CD4-positive, CD25-positive, alpha-beta regulatory T cell (primary cell): ENCODE results near the gene GNAT1. TPM values are rescaled to one million over a fixed set of nuclear protein-coding genes. Genes with fewer than 3 reads are reported as not detected.
A peak's percentile ranks its signal among the peaks of the same experiment; 100 is the strongest.

Experiments
- ATAC-seq, 2 donors: fragments of 150-1000 bp; cut with Tn5 transposase; one replicate each; pipeline ENCODE4 v1.10.0; 2021; ENCODE audit warnings: low read depth in 2 of 2, moderate number of reproducible peaks in 2 of 2, moderate library complexity in 1 of 2
- DNase-seq, 3 donors: peaks; one replicate each; pipeline versions ENCODE4 v3.0.0 to v3.0.0-alpha.2; 2012 to 2022; ENCODE audit warnings: mixed read lengths in 1 of 3
- H3K27ac ChIP-seq: one replicate; pipeline ENCODE4 v1.7.0; 2013; ENCODE audit warnings: mild to moderate bottlenecking, low read length; ENCODE audit not compliant: insufficient read depth, poor library complexity, severe bottlenecking
- H3K27me3 ChIP-seq: one replicate; pipeline ENCODE4 v1.7.0; 2013; ENCODE audit warnings: low read length; ENCODE audit not compliant: control insufficient read depth, insufficient read depth
- H3K36me3 ChIP-seq: one replicate; pipeline ENCODE4 v1.7.0; 2013; ENCODE audit warnings: mild to moderate bottlenecking, low read length, moderate library complexity; ENCODE audit not compliant: control insufficient read depth, insufficient read depth
- H3K4me1 ChIP-seq: 2 replicates; pipeline ENCODE4 v1.7.0; 2013; ENCODE audit warnings: mild to moderate bottlenecking, low read length; ENCODE audit not compliant: insufficient read depth, control insufficient read depth, poor library complexity, severe bottlenecking
- H3K4me3 ChIP-seq: one replicate; pipeline ENCODE4 v1.7.0; 2013; ENCODE audit warnings: low read depth, mild to moderate bottlenecking, low read length, moderate library complexity
- H3K9me3 ChIP-seq, 2 experiments: 1 replicate in 1 of 2; 2 replicates in 1 of 2; pipeline ENCODE4 v1.7.0; 2013; ENCODE audit warnings: low read length in 2 of 2, mild to moderate bottlenecking in 1 of 2, moderate library complexity in 1 of 2; ENCODE audit not compliant: control insufficient read depth in 2 of 2
- H3K27ac Mint-ChIP-seq, 3 donors: one replicate each; pipeline ENCODE4 v1.8.0; 2020 to 2022; ENCODE audit warnings: mild to moderate bottlenecking in 3 of 3, mixed read lengths in 3 of 3, moderate library complexity in 2 of 3
- H3K27me3 Mint-ChIP-seq: one replicate; pipeline ENCODE4 v1.8.0; 2022; ENCODE audit warnings: mild to moderate bottlenecking, mixed read lengths
- H3K36me3 Mint-ChIP-seq: one replicate; pipeline ENCODE4 v1.8.0; 2020; ENCODE audit warnings: mixed read lengths
- H3K4me1 Mint-ChIP-seq, 4 donors: one replicate each; pipeline ENCODE4 v1.8.0; 2020 to 2022; ENCODE audit warnings: mixed read lengths in 4 of 4, mild to moderate bottlenecking in 1 of 4
- H3K4me3 Mint-ChIP-seq, 4 donors: one replicate each; pipeline ENCODE4 v1.8.0; 2020 to 2022; ENCODE audit warnings: mild to moderate bottlenecking in 4 of 4, mixed read lengths in 4 of 4, moderate library complexity in 3 of 4
- H3K9me3 Mint-ChIP-seq, 7 donors: one replicate each; pipeline ENCODE4 v1.8.0; 2020 to 2022; ENCODE audit warnings: mixed read lengths in 7 of 7, mild to moderate bottlenecking in 3 of 7, moderate library complexity in 2 of 7
- polyA plus RNA-seq, 4 donors: library from polyadenylated mRNA; unstranded; fragments of 300-500 nt; fragmentation: Illumina TruSeq; gene quantifications; one replicate each; pipeline ENCODE4 v1.2.3, GENCODE V29; 2021
- total RNA-seq: library from RNA; stranded (reverse); gene quantifications from one replicate; pipeline ENCODE4 v1.2.3, GENCODE V29; 2022

Gene GNAT1
- total and polyA plus RNA-seq, 5 donors from 2014 or later: not detected

DNA sequence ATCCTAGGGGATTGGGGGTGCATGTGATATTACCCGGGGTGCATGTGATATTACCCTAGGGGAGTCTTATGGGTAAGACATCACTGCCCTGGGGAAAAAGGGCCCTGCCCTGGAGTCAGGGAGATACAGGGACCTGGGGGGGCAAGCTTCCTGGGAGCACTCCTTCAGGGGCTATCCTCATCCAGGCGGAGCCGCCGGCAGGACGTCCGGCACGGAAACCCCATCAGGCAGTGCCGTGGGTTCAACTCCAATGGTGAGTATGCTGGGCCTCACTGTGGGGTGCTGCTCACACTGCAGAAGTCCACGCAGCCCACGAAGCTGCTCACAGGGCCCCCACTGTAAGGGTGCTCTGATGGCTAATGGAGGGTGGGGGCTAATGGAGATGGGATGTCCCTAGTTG lies 5.3 kb upstream of the GNAT1 start:
- H3K4me1 ChIP-seq: no peaks in the 10 kb centered on the region
- peaks cover 4% of the 10 kb centered on the region for H3K27me3 Mint-ChIP-seq
- H3K27ac ChIP-seq: no peak overlapping the region
- no peaks in the 10 kb centered on the region for H3K36me3 ChIP-seq
- H3K27ac Mint-ChIP-seq: no peak overlapping the region
- DNase-seq (no peak), ATAC-seq (no peak)
- H3K27me3 ChIP-seq: no peaks in the 10 kb centered on the region
- no peak overlapping the region for H3K4me3 ChIP-seq
- no peaks in the 10 kb centered on the region for H3K9me3 ChIP-seq
- no peaks in the 10 kb centered on the region for H3K4me1 Mint-ChIP-seq
- no peak overlapping the region for H3K4me3 Mint-ChIP-seq
- H3K9me3 Mint-ChIP-seq: peaks cover 0 to 2% (median 0%) of the 10 kb centered on the region in 7 donors
- no peaks in the 10 kb centered on the region for H3K36me3 Mint-ChIP-seq

DNA sequence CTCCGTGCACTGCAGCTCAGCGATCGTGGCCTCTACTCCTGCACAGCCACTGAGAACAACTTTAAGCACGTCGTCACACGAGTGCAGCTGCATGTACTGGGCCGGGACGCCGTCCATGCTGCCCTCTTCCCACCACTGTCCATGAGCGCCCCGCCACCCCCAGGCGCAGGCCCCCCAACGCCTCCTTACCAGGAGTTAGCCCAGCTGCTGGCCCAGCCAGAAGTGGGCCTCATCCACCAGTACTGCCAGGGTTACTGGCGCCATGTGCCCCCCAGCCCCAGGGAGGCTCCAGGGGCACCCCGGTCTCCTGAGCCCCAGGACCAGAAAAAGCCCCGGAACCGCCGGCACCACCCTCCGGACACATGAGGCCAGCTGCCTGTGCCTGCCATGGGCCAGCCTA lies 3.7 kb upstream of the GNAT1 start:
- no peaks in the 10 kb centered on the region for H3K9me3 ChIP-seq
- Mint-ChIP-seq H3K4me1 (peaks cover 0 to 3% (median 1%) of the 10 kb centered on the region in 4 donors), H3K36me3 (no peaks in the 10 kb centered on the region), H3K27ac (no peak overlapping the region), H3K9me3 (peaks cover 0 to 1% (median 0%) of the 10 kb centered on the region in 7 donors), H3K27me3 (peaks cover 8% of the 10 kb centered on the region), H3K4me3 (no peak overlapping the region)
- H3K27ac ChIP-seq: no peak overlapping the region
- ATAC-seq: no peak
- DNase-seq: no peak
- no peaks in the 10 kb centered on the region for H3K27me3 ChIP-seq
- no peak overlapping the region for H3K4me3 ChIP-seq
- no peaks in the 10 kb centered on the region for H3K36me3 ChIP-seq
- peaks cover 4% of the 10 kb centered on the region for H3K4me1 ChIP-seq

DNA sequence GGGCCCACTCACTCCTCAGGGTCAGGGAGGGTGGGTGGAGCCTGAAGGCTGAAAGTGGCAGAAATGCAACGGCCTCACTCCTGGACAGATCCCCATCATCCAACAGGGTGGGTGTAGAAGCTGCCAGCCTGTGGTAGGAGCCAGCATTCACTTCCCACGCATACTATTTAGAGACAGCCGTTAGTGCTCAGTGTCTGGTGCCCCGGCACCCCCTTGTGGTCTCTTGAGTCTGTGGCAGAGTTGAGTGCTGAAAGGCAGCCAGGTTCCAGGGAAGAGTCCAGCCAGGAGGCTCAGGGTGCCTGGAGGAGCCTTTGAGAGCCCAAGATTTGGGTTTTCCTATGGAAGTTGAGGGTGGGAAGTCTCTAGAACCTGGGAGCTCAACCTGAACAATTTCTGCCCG lies 2.1 kb upstream of the GNAT1 start:
- Mint-ChIP-seq H3K4me1 (peaks cover 0 to 11% (median 2%) of the 10 kb centered on the region in 4 donors), H3K27me3 (peaks cover 11% of the 10 kb centered on the region), H3K27ac (no peak overlapping the region), H3K36me3 (no peaks in the 10 kb centered on the region), H3K4me3 (no peak overlapping the region), H3K9me3 (peaks cover 0 to 1% (median 0%) of the 10 kb centered on the region in 7 donors)
- ATAC-seq: peak in 1 of 2 donors; percentile 23
- no peaks in the 10 kb centered on the region for H3K9me3 ChIP-seq
- H3K27ac ChIP-seq: no peak overlapping the region
- H3K4me3 ChIP-seq: no peak overlapping the region
- H3K27me3 ChIP-seq: no peaks in the 10 kb centered on the region
- no peaks in the 10 kb centered on the region for H3K36me3 ChIP-seq
- peaks cover 19% of the 10 kb centered on the region for H3K4me1 ChIP-seq
- peak in 1 of 3 donors; percentile 54 for DNase-seq

DNA sequence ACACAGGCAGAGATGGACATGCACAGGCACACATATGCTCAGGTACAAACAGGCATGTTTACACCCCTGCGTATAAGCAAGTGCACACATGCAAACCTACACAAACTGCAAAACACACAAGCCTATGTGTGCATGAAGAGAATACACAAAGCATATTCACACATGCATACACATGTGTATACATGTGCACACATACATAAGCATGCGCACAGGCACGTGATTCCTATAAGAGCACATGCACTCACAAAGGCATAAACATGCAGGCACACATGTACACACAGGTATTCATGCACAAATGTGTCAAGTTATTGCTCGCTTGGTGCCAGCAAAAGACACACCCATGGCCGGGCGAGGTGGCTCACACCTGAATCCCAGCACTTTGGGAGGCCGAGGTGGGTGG lies 1.4 kb upstream of the GNAT1 start:
- peaks cover 17% of the 10 kb centered on the region for H3K27me3 Mint-ChIP-seq
- H3K27ac Mint-ChIP-seq: no peak overlapping the region
- DNase-seq (no peak), ATAC-seq (no peak)
- Histone ChIP-seq H3K9me3 (no peaks in the 10 kb centered on the region), H3K27ac (no peak overlapping the region), H3K36me3 (no peaks in the 10 kb centered on the region), H3K4me1 (peaks cover 25% of the 10 kb centered on the region), H3K27me3 (no peaks in the 10 kb centered on the region), H3K4me3 (no peak overlapping the region)
- peaks cover 0 to 17% (median 2%) of the 10 kb centered on the region in 4 donors for H3K4me1 Mint-ChIP-seq
- no peak overlapping the region for H3K4me3 Mint-ChIP-seq
- no peaks in the 10 kb centered on the region for H3K36me3 Mint-ChIP-seq
- H3K9me3 Mint-ChIP-seq: peaks cover 0 to 1% (median 0%) of the 10 kb centered on the region in 7 donors

DNA sequence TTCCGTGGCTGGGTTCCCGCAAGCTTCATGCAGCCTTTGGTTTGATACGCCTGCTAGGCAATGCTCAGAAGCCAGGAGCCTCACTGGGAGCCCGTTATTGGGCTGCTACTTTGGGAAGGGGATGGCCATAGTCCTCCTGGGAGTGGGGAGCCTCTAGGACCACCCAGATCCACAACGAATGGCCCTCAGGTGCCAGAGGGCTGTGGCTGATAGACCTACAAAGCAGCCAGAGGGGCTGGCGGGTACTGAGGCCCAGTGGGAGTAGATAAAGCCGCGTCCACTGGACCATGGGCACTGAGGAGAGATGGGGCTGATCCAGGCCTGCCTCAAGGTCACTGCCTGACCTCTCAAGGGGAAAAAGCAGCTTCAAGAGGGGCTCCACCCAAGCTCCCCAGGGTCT lies 714 bp downstream of the GNAT1 start:
- no peak overlapping the region for H3K27ac ChIP-seq
- Mint-ChIP-seq H3K4me3 (no peak overlapping the region), H3K27ac (no peak overlapping the region), H3K27me3 (peaks cover 27% of the 10 kb centered on the region), H3K36me3 (no peaks in the 10 kb centered on the region), H3K9me3 (peaks cover 0 to 1% (median 0%) of the 10 kb centered on the region in 7 donors), H3K4me1 (peaks cover 0 to 17% (median 2%) of the 10 kb centered on the region in 4 donors)
- no peak for DNase-seq
- peaks cover 25% of the 10 kb centered on the region for H3K4me1 ChIP-seq
- no peaks in the 10 kb centered on the region for H3K36me3 ChIP-seq
- ATAC-seq: no peak
- H3K27me3 ChIP-seq: no peaks in the 10 kb centered on the region
- no peaks in the 10 kb centered on the region for H3K9me3 ChIP-seq
- no peak overlapping the region for H3K4me3 ChIP-seq

DNA sequence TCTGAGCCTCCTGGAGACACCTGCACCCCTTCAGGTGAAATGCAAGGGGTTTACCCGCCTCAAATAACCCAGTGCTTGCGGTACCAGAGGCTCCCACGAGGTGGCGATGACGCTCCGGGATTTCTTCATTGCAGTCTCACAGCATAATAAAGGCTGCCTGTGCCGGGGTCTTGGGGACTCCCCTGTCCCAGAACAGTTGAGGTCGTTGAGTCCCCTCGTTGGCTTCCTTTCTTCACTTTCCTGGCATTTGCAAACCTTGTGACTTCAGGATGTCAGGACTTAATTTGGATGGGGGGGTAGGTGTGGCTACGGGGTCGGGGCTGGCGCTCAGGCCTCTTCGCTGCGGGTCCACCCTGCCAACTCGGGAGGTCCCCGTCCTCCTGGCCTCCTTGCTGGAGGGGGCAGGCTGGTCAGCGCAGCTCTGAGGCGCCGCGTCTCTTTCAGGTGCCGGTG lies 1.3 kb downstream of the GNAT1 start:
- no peaks in the 10 kb centered on the region for H3K36me3 ChIP-seq
- Mint-ChIP-seq H3K27me3 (peaks cover 33% of the 10 kb centered on the region), H3K4me1 (peaks cover 0 to 17% (median 2%) of the 10 kb centered on the region in 4 donors), H3K27ac (peak overlapping the region in 2 of 3 donors; percentile 45 to 80), H3K4me3 (peak overlapping the region in 3 of 4 donors; percentile 61 to 76 (median 65)), H3K36me3 (no peaks in the 10 kb centered on the region), H3K9me3 (peaks cover 0 to 1% (median 0%) of the 10 kb centered on the region in 7 donors)
- H3K27me3 ChIP-seq: no peaks in the 10 kb centered on the region
- DNase-seq (peak; percentile 70 to 83 (median 78)), ATAC-seq (peak; percentile 43 to 50)
- peaks cover 25% of the 10 kb centered on the region for H3K4me1 ChIP-seq
- no peak overlapping the region for H3K27ac ChIP-seq
- H3K4me3 ChIP-seq: no peak overlapping the region
- H3K9me3 ChIP-seq: no peaks in the 10 kb centered on the region

DNA sequence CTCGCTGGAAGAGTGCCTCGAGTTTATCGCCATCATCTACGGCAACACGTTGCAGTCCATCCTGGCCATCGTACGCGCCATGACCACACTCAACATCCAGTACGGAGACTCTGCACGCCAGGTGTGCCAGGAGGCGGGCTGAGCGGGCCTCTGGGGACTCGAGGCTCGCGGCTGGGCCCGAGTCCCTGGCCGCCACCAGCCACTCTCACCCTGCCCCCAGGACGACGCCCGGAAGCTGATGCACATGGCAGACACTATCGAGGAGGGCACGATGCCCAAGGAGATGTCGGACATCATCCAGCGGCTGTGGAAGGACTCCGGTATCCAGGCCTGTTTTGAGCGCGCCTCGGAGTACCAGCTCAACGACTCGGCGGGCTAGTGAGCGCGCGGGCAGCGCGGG lies 1.9 kb downstream of the GNAT1 start:
- Histone ChIP-seq H3K9me3 (no peaks in the 10 kb centered on the region), H3K27ac (no peak overlapping the region), H3K27me3 (no peaks in the 10 kb centered on the region), H3K4me3 (no peak overlapping the region), H3K4me1 (peaks cover 25% of the 10 kb centered on the region), H3K36me3 (no peaks in the 10 kb centered on the region)
- peaks cover 0 to 17% (median 2%) of the 10 kb centered on the region in 4 donors for H3K4me1 Mint-ChIP-seq
- ATAC-seq (no peak), DNase-seq (no peak)
- H3K4me3 Mint-ChIP-seq: no peak overlapping the region
- peaks cover 33% of the 10 kb centered on the region for H3K27me3 Mint-ChIP-seq
- H3K27ac Mint-ChIP-seq: no peak overlapping the region
- no peaks in the 10 kb centered on the region for H3K36me3 Mint-ChIP-seq
- H3K9me3 Mint-ChIP-seq: peaks cover 0 to 1% (median 0%) of the 10 kb centered on the region in 7 donors

DNA sequence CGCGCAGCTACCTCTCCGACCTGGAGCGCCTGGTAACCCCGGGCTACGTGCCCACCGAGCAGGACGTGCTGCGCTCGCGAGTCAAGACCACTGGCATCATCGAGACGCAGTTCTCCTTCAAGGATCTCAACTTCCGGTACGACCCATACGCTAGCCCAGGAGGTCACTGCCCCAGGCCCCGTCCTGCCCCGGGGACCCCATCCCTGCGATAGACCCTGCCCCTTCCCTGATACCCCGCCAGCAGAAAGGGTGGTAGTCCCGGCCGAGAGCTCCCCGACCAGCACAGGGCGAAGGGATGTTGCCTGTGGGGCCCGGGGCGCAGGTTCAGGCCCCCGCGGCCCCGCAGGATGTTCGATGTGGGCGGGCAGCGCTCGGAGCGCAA lies 2.3 kb downstream of the GNAT1 start:
- DNase-seq (no peak), ATAC-seq (no peak)
- H3K9me3 Mint-ChIP-seq: peaks cover 0 to 1% (median 0%) of the 10 kb centered on the region in 7 donors
- H3K4me1 Mint-ChIP-seq: peaks cover 0 to 17% (median 2%) of the 10 kb centered on the region in 4 donors
- H3K36me3 ChIP-seq: no peaks in the 10 kb centered on the region
- no peaks in the 10 kb centered on the region for H3K36me3 Mint-ChIP-seq
- H3K4me3 ChIP-seq: no peak overlapping the region
- H3K27me3 Mint-ChIP-seq: peaks cover 33% of the 10 kb centered on the region
- no peaks in the 10 kb centered on the region for H3K27me3 ChIP-seq
- peaks cover 25% of the 10 kb centered on the region for H3K4me1 ChIP-seq
- no peaks in the 10 kb centered on the region for H3K9me3 ChIP-seq
- H3K27ac ChIP-seq: no peak overlapping the region
- H3K4me3 Mint-ChIP-seq: peak overlapping the region in 1 of 4 donors; percentile 50
- peak overlapping the region in 1 of 3 donors; percentile 51 for H3K27ac Mint-ChIP-seq
